ENCODE results near the gene LRRC3.
"Not testable (repeated sequence)": the region's sequence is repeated elsewhere in the genome, so short reads cannot be mapped to it uniquely, and the experiment has no call there.

LRRC3 gene

DNA sequence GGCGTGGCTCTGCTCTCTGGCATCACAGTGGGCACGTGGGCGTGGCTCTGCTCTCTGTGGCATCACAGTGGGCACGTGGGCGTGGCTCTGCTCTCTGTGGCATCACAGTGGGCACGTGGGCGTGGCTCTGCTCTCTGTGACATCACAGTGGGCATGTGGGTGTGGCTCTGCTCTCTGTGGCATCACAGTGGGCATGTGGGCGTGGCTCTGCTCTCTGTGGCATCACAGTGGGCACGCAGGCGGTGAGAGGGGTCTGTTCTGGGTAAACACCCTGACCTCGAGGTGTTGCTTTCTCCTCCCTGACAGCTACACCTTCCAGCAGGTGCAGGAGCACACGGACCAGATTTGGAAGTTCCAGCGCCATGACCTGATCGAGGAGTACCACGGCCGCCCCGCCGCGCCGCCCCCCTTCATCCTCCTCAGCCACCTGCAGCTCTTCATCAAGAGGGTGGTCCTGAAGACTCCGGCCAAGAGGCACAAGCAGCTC is 37.6 kb upstream of the LRRC3 start:
- not testable (repeated sequence) for H3K9me3 ChIP-seq (ENCODE audit: control insufficient read depth in 2 of 2, low read length in 2 of 2); H3K4me3 ChIP-seq (ENCODE audit: low read length in 2 of 2); H3K9ac ChIP-seq (ENCODE audit: low read length in 2 of 2); H3K27ac ChIP-seq (ENCODE audit: low read length); H3K4me1 ChIP-seq (ENCODE audit: control insufficient read depth, insufficient read depth, low read length); H3K36me3 ChIP-seq (ENCODE audit: control insufficient read depth in 2 of 2, insufficient read depth in 2 of 2, low read length in 2 of 2)
- H3K27me3 ChIP-seq (ENCODE audit: control insufficient read depth in 1 of 2, insufficient read depth in 2 of 2, low read length in 2 of 2) = peaks cover 6 to 10% of the 10 kb centered on the region in 2 donors

DNA sequence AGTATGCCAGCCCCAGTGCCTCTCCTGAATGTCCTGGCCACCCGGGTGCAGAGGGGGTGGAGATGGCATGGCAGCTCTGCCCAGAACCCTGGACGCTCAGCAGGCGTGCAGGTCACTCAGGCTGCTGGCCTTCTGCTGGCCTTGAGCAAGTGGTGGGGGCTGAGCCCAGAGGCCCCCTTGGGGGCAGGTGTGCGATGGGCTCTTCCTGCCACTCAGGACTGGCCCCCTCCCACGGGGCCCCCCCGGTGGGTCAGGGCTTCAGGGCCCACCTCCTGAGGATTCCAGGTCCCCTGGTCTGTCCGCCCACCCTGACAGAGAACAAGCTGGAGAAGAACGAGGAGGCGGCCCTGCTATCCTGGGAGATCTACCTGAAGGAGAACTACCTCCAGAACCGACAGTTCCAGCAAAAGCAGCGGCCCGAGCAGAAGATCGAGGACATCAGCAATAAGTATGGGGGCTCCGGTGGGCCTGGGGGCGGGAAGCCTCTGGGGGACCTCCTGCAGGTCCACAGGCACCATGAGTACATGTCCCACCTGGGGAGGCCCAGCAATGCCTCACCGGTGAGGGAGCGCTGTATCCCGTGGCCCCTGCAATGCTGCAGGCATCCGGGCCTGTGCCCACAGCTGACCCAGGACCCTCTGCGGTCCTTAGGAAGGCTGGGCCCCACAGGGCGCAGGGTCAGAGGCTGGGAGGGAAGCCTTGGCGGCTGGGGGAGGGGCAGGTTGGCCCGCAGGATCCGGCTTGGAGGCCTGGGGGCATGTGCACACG is 37.0 kb upstream of the LRRC3 start:
- Histone ChIP-seq H3K27me3 (ENCODE audit: control insufficient read depth in 1 of 2, insufficient read depth in 2 of 2, low read length in 2 of 2) (peaks cover 6 to 10% of the 10 kb centered on the region in 2 donors), H3K4me1 (ENCODE audit: control insufficient read depth, insufficient read depth, low read length) (no peaks in the 10 kb centered on the region), H3K9me3 (ENCODE audit: control insufficient read depth in 2 of 2, low read length in 2 of 2) (no peaks in the 10 kb centered on the region), H3K36me3 (ENCODE audit: control insufficient read depth in 2 of 2, insufficient read depth in 2 of 2, low read length in 2 of 2) (no peaks in the 10 kb centered on the region), H3K9ac (ENCODE audit: low read length in 2 of 2) (no peak overlapping the region), H3K27ac (ENCODE audit: low read length) (no peak overlapping the region), H3K4me3 (ENCODE audit: low read length in 2 of 2) (no peak overlapping the region)

DNA sequence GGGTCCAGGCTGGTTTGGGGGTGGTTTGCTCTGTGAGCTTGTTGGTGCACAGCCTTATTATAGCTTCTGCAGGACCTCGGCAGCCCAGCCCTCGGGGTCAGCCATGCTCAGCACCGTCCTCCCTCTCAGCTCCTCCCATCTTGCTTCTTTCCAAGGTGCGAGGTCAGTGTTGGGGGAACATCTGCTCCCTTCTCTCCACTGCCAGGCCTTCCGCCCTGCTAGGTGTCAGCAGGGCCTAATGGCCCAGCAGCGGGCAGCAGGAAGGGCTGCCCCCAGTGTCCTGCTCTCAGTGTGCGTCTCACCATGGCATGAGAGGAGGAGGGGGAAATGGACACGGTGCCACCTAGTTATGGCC is 36.5 kb upstream of the LRRC3 start:
- no peaks in the 10 kb centered on the region for H3K9me3 ChIP-seq (ENCODE audit: control insufficient read depth in 2 of 2, low read length in 2 of 2)
- no peak overlapping the region for H3K9ac ChIP-seq (ENCODE audit: low read length in 2 of 2)
- H3K27me3 ChIP-seq (ENCODE audit: control insufficient read depth in 1 of 2, insufficient read depth in 2 of 2, low read length in 2 of 2) = peaks cover 6 to 10% of the 10 kb centered on the region in 2 donors

DNA sequence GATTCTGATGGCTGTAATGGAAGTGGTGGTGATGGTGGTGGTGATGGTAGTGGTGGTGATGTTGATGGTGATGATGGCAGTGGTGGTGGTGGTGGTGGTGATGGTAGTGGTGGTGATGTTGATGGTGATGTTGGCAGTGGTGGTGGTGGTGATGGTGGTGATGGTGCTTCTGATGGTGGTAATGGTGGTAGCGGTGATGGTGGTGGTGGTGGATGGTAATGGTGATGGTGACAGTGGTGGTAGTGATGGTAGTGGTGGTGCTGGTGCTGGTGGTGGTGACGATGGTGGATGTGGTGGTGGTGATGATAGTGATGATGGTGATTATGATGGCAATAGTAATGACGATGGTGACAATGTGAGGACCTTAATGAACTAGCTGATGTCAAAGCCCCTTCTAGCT is 35.6 kb upstream of the LRRC3 start:
- no peak overlapping the region for H3K4me3 ChIP-seq (ENCODE audit: low read length in 2 of 2)
- peaks cover 6 to 8% of the 10 kb centered on the region in 2 donors for H3K27me3 ChIP-seq (ENCODE audit: control insufficient read depth in 1 of 2, insufficient read depth in 2 of 2, low read length in 2 of 2)
- no peaks in the 10 kb centered on the region for H3K36me3 ChIP-seq (ENCODE audit: control insufficient read depth in 2 of 2, insufficient read depth in 2 of 2, low read length in 2 of 2)
- H3K9ac ChIP-seq (ENCODE audit: low read length in 2 of 2) = no peak overlapping the region
- H3K4me1 ChIP-seq (ENCODE audit: control insufficient read depth, insufficient read depth, low read length) = no peaks in the 10 kb centered on the region
- H3K9me3 ChIP-seq (ENCODE audit: control insufficient read depth in 2 of 2, low read length in 2 of 2) = no peaks in the 10 kb centered on the region
- H3K27ac ChIP-seq (ENCODE audit: low read length) = no peak overlapping the region

More for the DNA sequence above, 36.5 kb upstream of the LRRC3 start:
- Histone ChIP-seq H3K4me3 (ENCODE audit: low read length in 2 of 2) (no peak overlapping the region), H3K27ac (ENCODE audit: low read length) (no peak overlapping the region), H3K4me1 (ENCODE audit: control insufficient read depth, insufficient read depth, low read length) (no peaks in the 10 kb centered on the region), H3K36me3 (ENCODE audit: control insufficient read depth in 2 of 2, insufficient read depth in 2 of 2, low read length in 2 of 2) (no peaks in the 10 kb centered on the region)

DNA sequence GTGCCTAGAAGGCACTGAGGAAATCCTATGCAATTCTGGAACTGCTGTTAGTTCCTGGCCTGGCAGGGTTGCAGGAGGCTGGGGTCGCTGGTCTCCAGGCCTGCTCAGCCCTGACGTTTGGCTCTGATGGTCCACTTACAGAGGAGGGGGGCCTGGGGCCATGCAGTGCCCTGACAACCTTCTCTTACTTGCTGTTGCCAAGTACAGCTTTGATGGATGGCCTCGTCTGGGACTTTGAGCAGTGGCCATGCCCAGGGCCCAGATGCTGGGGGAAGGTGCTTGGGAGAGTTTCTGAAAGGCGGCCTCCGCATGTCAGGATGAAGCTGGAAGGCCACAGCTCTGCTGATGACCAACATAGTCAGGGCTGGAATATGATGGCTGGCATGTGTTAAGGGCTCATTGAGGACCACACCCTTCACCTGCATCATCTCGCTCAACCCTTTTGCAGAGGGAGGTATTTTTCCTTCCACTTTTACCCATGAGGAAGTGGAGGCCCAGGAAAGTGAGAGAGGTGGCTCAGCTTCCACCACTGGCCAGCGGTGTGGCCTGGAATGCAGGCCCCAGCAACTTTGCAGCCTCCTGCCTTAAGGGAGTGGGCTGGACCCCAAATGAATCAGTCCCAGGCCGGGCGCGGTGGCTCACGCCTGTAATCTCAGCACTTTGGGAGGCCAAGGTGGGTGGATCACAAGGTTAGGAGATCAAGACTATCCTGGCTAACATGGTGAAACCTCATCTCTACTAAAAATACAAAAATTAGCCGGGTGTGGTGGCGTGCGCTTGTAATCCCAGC is 34.7 kb upstream of the LRRC3 start:
- H3K9ac ChIP-seq (ENCODE audit: low read length in 2 of 2) = no peak overlapping the region
- H3K9me3 ChIP-seq (ENCODE audit: control insufficient read depth in 2 of 2, low read length in 2 of 2) = no peaks in the 10 kb centered on the region
- no peak overlapping the region for H3K27ac ChIP-seq (ENCODE audit: low read length)
- H3K4me3 ChIP-seq (ENCODE audit: low read length in 2 of 2) = no peak overlapping the region
- H3K4me1 ChIP-seq (ENCODE audit: control insufficient read depth, insufficient read depth, low read length) = no peaks in the 10 kb centered on the region
- peaks cover 6 to 9% of the 10 kb centered on the region in 2 donors for H3K27me3 ChIP-seq (ENCODE audit: control insufficient read depth in 1 of 2, insufficient read depth in 2 of 2, low read length in 2 of 2)
- no peaks in the 10 kb centered on the region for H3K36me3 ChIP-seq (ENCODE audit: control insufficient read depth in 2 of 2, insufficient read depth in 2 of 2, low read length in 2 of 2)

DNA sequence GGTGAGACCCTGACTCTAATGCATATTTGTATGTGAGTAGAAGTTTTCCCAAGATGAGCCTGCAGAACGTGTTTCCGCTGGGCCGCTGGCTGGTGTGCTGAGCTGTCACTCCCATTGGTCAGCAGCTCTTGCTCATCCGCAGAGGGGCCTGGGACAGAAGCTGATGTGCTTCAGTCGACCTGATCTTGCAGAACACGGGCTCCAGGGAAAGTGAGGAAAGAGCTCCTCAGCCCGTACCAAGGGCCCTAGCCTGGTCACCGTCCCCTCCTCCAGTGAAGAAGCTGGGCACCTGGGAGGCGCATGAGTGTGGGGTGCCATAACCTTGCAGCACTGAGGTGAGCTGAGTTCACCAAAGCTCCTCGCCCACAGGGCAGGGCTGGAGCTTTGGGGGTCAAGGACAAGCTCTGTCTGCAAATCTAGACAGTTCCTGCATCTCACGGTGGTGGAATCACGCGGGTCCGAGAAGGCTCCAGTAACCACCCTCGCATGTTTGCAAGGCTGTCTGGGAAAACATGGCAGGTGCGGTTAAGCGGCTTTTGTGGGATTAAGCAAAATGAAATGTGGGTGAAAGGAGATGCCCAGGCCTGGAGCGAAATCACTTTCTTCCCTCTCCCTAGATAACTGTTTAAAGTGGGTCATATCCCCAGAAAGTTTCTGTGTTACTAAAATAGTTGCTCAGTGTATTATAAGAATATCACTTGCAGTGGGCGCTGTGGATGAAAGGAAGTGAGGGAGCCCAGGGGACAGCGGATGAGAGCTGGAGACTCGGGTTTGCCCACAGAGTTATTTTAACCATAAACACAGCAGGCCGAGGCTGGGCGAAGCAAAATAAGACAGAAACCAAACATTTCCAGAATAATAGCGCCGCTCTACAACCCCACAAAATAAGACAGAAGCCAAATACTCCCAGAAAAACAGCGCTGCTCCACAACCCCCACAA is 33.1 kb upstream of the LRRC3 start:
- no peak overlapping the region for H3K27ac ChIP-seq (ENCODE audit: low read length)
- no peaks in the 10 kb centered on the region for H3K36me3 ChIP-seq (ENCODE audit: control insufficient read depth in 2 of 2, insufficient read depth in 2 of 2, low read length in 2 of 2)
- peaks cover 0 to 7% of the 10 kb centered on the region in 2 donors for H3K27me3 ChIP-seq (ENCODE audit: control insufficient read depth in 1 of 2, insufficient read depth in 2 of 2, low read length in 2 of 2)

DNA sequence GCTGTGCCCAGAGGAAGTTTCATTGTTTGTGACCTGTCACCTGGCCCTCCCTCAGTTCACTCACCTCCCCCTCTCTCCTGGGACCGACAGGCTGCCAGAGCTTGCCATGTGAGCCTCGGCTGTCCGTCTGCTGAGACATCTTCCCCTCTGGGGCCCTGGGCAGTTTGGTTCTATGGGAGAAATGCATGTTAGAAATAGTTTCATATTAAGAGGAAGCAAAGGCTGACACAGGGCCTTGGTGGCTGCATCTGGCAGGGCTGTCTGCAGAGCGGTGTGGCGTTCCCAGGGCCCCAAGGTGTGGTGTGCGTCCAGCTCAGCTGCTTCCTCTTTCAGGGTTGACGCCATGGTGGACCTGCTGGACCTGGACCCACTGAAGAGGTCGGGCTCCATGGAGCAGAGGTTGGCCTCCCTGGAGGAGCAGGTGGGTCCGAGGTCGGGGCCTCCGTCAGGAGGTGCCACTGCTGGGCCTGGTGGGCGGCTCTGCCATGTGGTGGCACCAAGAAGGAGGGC is 31.9 kb upstream of the LRRC3 start:
- peaks cover 0 to 7% of the 10 kb centered on the region in 2 donors for H3K27me3 ChIP-seq (ENCODE audit: control insufficient read depth in 1 of 2, insufficient read depth in 2 of 2, low read length in 2 of 2)
- no peak overlapping the region for H3K27ac ChIP-seq (ENCODE audit: low read length)
- H3K9ac ChIP-seq (ENCODE audit: low read length in 2 of 2) = no peak overlapping the region
- no peaks in the 10 kb centered on the region for H3K9me3 ChIP-seq (ENCODE audit: control insufficient read depth in 2 of 2, low read length in 2 of 2)
- H3K4me3 ChIP-seq (ENCODE audit: low read length in 2 of 2) = no peak overlapping the region
- H3K36me3 ChIP-seq (ENCODE audit: control insufficient read depth in 2 of 2, insufficient read depth in 2 of 2, low read length in 2 of 2) = no peaks in the 10 kb centered on the region
- no peaks in the 10 kb centered on the region for H3K4me1 ChIP-seq (ENCODE audit: control insufficient read depth, insufficient read depth, low read length)

More for the DNA sequence above, 33.1 kb upstream of the LRRC3 start:
- no peak overlapping the region for H3K4me3 ChIP-seq (ENCODE audit: low read length in 2 of 2)
- no peaks in the 10 kb centered on the region for H3K4me1 ChIP-seq (ENCODE audit: control insufficient read depth, insufficient read depth, low read length)
- no peaks in the 10 kb centered on the region for H3K9me3 ChIP-seq (ENCODE audit: control insufficient read depth in 2 of 2, low read length in 2 of 2)
- H3K9ac ChIP-seq (ENCODE audit: low read length in 2 of 2) = no peak overlapping the region

DNA sequence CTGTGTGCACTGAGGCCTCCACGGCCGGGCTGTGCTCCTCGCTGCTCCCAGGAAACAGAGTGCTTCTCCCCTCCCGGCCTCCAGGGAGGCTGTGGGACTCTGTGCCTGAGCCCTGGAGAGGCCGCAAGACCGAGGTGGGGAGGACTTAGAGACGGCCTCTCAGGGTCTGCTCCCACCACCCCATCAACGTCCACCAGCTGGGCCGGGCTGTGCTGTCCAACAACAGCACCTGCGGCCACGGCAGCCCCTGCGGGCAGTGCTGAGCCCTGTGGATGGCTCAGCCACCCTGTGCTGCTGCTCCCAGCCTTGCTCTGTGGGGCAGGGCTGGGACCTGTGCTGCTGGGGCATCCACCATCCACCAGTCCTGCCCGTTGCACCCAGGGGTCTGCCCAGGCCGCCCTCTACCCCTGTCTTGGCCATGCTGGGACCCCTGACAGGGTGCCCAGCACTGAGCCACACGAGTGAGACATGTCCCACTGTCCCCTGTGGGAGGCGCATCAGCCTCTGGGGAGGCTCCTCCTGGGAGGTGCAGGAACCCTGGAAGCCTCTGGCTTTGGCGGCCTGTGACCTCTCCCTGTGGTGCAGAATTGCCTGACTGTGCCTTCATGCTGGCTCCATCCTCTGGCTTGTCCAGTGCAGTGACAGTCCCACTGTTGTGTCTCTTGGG is 31.2 kb upstream of the LRRC3 start:
- no peak overlapping the region for H3K27ac ChIP-seq (ENCODE audit: low read length)
- peaks cover 0 to 4% of the 10 kb centered on the region in 2 donors for H3K27me3 ChIP-seq (ENCODE audit: control insufficient read depth in 1 of 2, insufficient read depth in 2 of 2, low read length in 2 of 2)
- no peaks in the 10 kb centered on the region for H3K36me3 ChIP-seq (ENCODE audit: control insufficient read depth in 2 of 2, insufficient read depth in 2 of 2, low read length in 2 of 2)
- H3K9me3 ChIP-seq (ENCODE audit: control insufficient read depth in 2 of 2, low read length in 2 of 2) = no peaks in the 10 kb centered on the region
- no peaks in the 10 kb centered on the region for H3K4me1 ChIP-seq (ENCODE audit: control insufficient read depth, insufficient read depth, low read length)
- no peak overlapping the region for H3K4me3 ChIP-seq (ENCODE audit: low read length in 2 of 2)
- H3K9ac ChIP-seq (ENCODE audit: low read length in 2 of 2) = no peak overlapping the region

DNA sequence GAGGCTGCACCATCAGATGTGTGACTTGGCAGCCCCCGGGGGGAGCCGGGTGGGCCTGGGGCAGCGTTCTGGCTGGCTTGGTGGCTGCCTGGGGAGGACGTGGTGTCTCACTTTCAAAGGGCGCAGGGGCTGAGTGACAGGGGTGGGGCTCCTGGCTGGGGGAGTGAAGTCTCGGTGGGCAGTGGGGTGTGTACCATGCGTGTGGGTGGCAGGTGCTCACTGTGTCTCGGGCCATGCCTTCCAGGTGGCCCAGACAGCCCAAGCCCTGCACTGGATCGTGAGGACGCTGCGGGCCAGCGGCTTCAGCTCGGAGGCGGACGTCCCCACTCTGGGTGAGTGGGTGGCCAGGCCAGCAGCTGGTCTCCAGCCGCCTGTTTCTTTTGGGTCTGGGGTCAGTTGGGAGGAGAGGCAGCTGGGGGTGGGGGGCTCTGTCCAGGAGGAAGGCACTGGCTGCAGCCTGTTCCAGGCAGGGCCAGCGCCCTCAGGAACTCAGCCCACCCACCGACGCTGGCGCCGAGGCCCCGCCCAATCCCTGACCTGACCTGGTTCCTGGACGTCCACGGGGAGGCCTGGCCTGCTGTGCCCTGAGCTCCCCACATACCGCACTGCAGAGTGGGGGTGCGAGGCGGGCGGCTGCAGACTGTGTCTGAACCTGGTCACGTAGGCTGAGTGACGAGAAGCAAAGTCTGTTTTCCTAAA is 30.6 kb upstream of the LRRC3 start:
- Histone ChIP-seq H3K4me3 (ENCODE audit: low read length in 2 of 2) (no peak overlapping the region), H3K27me3 (ENCODE audit: control insufficient read depth in 1 of 2, insufficient read depth in 2 of 2, low read length in 2 of 2) (peaks cover 0 to 2% of the 10 kb centered on the region in 2 donors), H3K27ac (ENCODE audit: low read length) (no peak overlapping the region), H3K36me3 (ENCODE audit: control insufficient read depth in 2 of 2, insufficient read depth in 2 of 2, low read length in 2 of 2) (no peaks in the 10 kb centered on the region), H3K9me3 (ENCODE audit: control insufficient read depth in 2 of 2, low read length in 2 of 2) (no peaks in the 10 kb centered on the region), H3K9ac (ENCODE audit: low read length in 2 of 2) (no peak overlapping the region), H3K4me1 (ENCODE audit: control insufficient read depth, insufficient read depth, low read length) (no peaks in the 10 kb centered on the region)
